OCI-LY1 (cell line): ENCODE measurements around the gene PARN.

Experiments used
- H2AFZ ChIP-seq: fragments of 200-600 bp; sonication (generic), shearing (Covaris generic); 2 replicates; pipeline ENCODE4 v1.6.0; 2014; ENCODE audit warnings: antibody characterized with exemption, mild to moderate bottlenecking, low read length
- H3F3A ChIP-seq: fragments of 200-600 bp; sonication (generic), shearing (Covaris generic); 2 replicates; pipeline ENCODE4 v1.6.0; 2014; ENCODE audit warnings: mild to moderate bottlenecking, antibody characterized with exemption, low read length, moderate library complexity; ENCODE audit not compliant: insufficient read depth
- H3K27ac ChIP-seq: fragments of 200-600 bp; sonication (generic); 2 replicates; pipeline ENCODE4 v1.5.1; 2014; ENCODE audit warnings: low read length, mixed run types, mild to moderate bottlenecking, low read depth; ENCODE audit not compliant: poor library complexity, severe bottlenecking
- H3K27me3 ChIP-seq: fragments of 200-600 bp; sonication (generic); 2 replicates; pipeline ENCODE4 v1.6.0; 2014; ENCODE audit warnings: antibody characterized with exemption, mild to moderate bottlenecking, low read length, moderate library complexity; ENCODE audit not compliant: insufficient read depth
- H3K36me3 ChIP-seq: fragments of 200-600 bp; sonication (generic); 2 replicates; pipeline ENCODE4 v1.6.1; 2014; ENCODE audit warnings: mild to moderate bottlenecking, antibody characterized with exemption, low read length, moderate library complexity, mixed read lengths; ENCODE audit not compliant: insufficient read depth
- H3K4me1 ChIP-seq: fragments of 200-600 bp; sonication (generic); 2 replicates; pipeline ENCODE4 v1.5.1; 2014; ENCODE audit warnings: mild to moderate bottlenecking, low read length, moderate library complexity; ENCODE audit not compliant: insufficient read depth, severe bottlenecking
- H3K4me2 ChIP-seq: fragments of 200-600 bp; sonication (generic), shearing (Covaris generic); 2 replicates; pipeline ENCODE4 v1.6.1; 2014; ENCODE audit warnings: low read length
- H3K4me3 ChIP-seq: fragments of 200-600 bp; sonication (generic); 2 replicates; pipeline ENCODE4 v1.5.1; 2014; ENCODE audit warnings: low read length, low read depth, mild to moderate bottlenecking, mixed read lengths; ENCODE audit not compliant: poor library complexity, severe bottlenecking
- H3K79me2 ChIP-seq: fragments of 200-600 bp; shearing (Covaris generic); 2 replicates; pipeline ENCODE4 v1.6.1; 2016; ENCODE audit warnings: mixed run types, low read length, mixed read lengths; ENCODE audit not compliant: insufficient read depth
- H3K9ac ChIP-seq: fragments of 200-600 bp; sonication (generic), shearing (Covaris generic); 2 replicates; pipeline ENCODE4 v1.6.1; 2014; ENCODE audit warnings: mild to moderate bottlenecking, low read length, mixed read lengths
- H3K9me2 ChIP-seq: fragments of 200-600 bp; sonication (generic), shearing (Covaris generic); 2 replicates; pipeline ENCODE4 v1.6.1; 2014; ENCODE audit warnings: low read depth, mild to moderate bottlenecking, low read length, mixed read lengths
- H3K9me3 ChIP-seq: fragments of 200-600 bp; shearing (Covaris generic); 2 replicates; pipeline ENCODE4 v1.6.1; 2014; ENCODE audit warnings: low read length, mixed read lengths
- H4K20me1 ChIP-seq: fragments of 200-600 bp; sonication (generic), shearing (Covaris generic); 2 replicates; pipeline ENCODE4 v1.6.0; 2016; ENCODE audit warnings: mild to moderate bottlenecking, low read length; ENCODE audit not compliant: insufficient read depth
- EZH2 ChIP-seq: fragments of 200-600 bp; sonication (generic), shearing (Covaris generic); IDR thresholded peaks from 2 replicates; pipeline ENCODE4 v1.8.0; 2017; ENCODE audit warnings: borderline replicate concordance, mixed run types, mild to moderate bottlenecking, antibody characterized with exemption, low read length, moderate library complexity, mixed read lengths
- TF ChIP-seq, protein P1 (sequence below): fragments of 200-600 bp; sonication (generic), shearing (Covaris generic); IDR thresholded peaks from 2 replicates; pipeline ENCODE4 v1.5.1; 2017; ENCODE audit warnings: mild to moderate bottlenecking, antibody characterized with exemption, low read length, moderate library complexity, mixed read lengths

PARN gene

GRCh38 chr16:14510939-14511799 lies 118.9 kb downstream of the PARN start:
- no peak for TF ChIP-seq EZH2
- TF ChIP-seq, protein P1, sequence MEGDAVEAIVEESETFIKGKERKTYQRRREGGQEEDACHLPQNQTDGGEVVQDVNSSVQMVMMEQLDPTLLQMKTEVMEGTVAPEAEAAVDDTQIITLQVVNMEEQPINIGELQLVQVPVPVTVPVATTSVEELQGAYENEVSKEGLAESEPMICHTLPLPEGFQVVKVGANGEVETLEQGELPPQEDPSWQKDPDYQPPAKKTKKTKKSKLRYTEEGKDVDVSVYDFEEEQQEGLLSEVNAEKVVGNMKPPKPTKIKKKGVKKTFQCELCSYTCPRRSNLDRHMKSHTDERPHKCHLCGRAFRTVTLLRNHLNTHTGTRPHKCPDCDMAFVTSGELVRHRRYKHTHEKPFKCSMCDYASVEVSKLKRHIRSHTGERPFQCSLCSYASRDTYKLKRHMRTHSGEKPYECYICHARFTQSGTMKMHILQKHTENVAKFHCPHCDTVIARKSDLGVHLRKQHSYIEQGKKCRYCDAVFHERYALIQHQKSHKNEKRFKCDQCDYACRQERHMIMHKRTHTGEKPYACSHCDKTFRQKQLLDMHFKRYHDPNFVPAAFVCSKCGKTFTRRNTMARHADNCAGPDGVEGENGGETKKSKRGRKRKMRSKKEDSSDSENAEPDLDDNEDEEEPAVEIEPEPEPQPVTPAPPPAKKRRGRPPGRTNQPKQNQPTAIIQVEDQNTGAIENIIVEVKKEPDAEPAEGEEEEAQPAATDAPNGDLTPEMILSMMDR, result no peak
- H4K20me1 ChIP-seq, result no peaks in the 10 kb centered on the region
- 0 out of 2 replicates have a peak, but pooled peaks cover 5% of the 10 kb centered on the region for H3K36me3 ChIP-seq
- no peaks in the 10 kb centered on the region for H3K9me3 ChIP-seq
- no peak overlapping the region for H3K9ac ChIP-seq
- no peak overlapping the region for H3K27ac ChIP-seq
- peaks cover 7% of the 10 kb centered on the region for H3K79me2 ChIP-seq
- H3K4me2 ChIP-seq, result no peak overlapping the region
- H3K9me2 ChIP-seq, result no peaks in the 10 kb centered on the region
- H3K27me3 ChIP-seq, result no peaks in the 10 kb centered on the region
- no peak overlapping the region for H3K4me3 ChIP-seq
- H3F3A ChIP-seq, result no peaks in the 10 kb centered on the region
- H2AFZ ChIP-seq, result no peak overlapping the region
- peaks cover 2% of the 10 kb centered on the region for H3K4me1 ChIP-seq

DNA sequence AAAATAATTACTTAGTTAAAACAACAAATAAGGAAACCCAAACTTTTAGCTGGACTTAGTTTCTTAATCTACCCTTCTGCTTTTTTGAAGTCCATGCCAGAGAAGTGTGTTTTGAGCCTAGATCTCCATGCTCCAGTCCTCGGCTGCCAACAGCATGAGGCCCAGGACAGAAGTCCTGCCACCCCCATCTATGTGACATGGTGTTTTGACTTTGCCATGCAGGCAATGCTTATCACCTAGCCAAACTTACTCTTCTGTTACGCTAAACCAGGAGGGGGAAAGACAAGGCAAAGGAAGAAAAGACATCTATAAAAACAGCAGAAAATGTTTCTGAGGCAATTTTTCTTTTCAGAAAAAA lies 119.5 kb downstream of the PARN start:
- no peaks in the 10 kb centered on the region for H3K9me3 ChIP-seq
- peaks cover 6% of the 10 kb centered on the region for H3K4me1 ChIP-seq
- no peak overlapping the region for H3K27ac ChIP-seq
- no peaks in the 10 kb centered on the region for H3K27me3 ChIP-seq
- H3K79me2 ChIP-seq, result peaks cover 6% of the 10 kb centered on the region; the same call in 1 of the 2 replicates
- H3K9me2 ChIP-seq, result no peaks in the 10 kb centered on the region
- no peaks in the 10 kb centered on the region for H3F3A ChIP-seq
- no peak overlapping the region for H2AFZ ChIP-seq
- H3K4me3 ChIP-seq, result no peak overlapping the region
- no peak overlapping the region for H3K9ac ChIP-seq
- 0 out of 2 replicates have a peak, but pooled peaks cover 5% of the 10 kb centered on the region for H3K36me3 ChIP-seq
- no peaks in the 10 kb centered on the region for H4K20me1 ChIP-seq
- TF ChIP-seq EZH2, result no peak
- TF ChIP-seq, protein P1, result no peak
- no peak overlapping the region for H3K4me2 ChIP-seq

- no peak overlapping the region for H3K4me3 ChIP-seq
- H3K27me3 ChIP-seq, result no peaks in the 10 kb centered on the region
- H3K36me3 ChIP-seq, result 0 out of 2 replicates have a peak, but pooled peaks cover 5% of the 10 kb centered on the region
- H2AFZ ChIP-seq, result no peak overlapping the region
- H3K27ac ChIP-seq, result no peak overlapping the region
- H3K9me3 ChIP-seq, result no peaks in the 10 kb centered on the region
- peaks cover 6% of the 10 kb centered on the region; the same call in 1 of the 2 replicates for H3K79me2 ChIP-seq
- no peak overlapping the region for H3K4me2 ChIP-seq
- no peak overlapping the region for H3K9ac ChIP-seq
- H3K4me1 ChIP-seq, result peaks cover 6% of the 10 kb centered on the region
- no peaks in the 10 kb centered on the region for H4K20me1 ChIP-seq
- H3F3A ChIP-seq, result no peaks in the 10 kb centered on the region
- H3K9me2 ChIP-seq, result no peaks in the 10 kb centered on the region
- TF ChIP-seq EZH2, result no peak
- TF ChIP-seq, protein P1, result no peak
These were observed 120.4 kb downstream of the PARN start for GRCh38 chr16:14509675-14510132.
